SK-N-SH treated with all-trans-retinoic acid at 6 μM for 48 hours (cell line): ENCODE results near the gene TMEM89.

Source experiments
- ATAC-seq: fragments of 200-7000 bp; cut with Tn5 transposase; 3 replicates; pipeline ENCODE4 v1.9.1; 2020; ENCODE audit warnings: mild to moderate bottlenecking, moderate library complexity
- ARNTL ChIP-seq: fragments of 450-650 bp; formaldehyde crosslinking; IDR thresholded peaks from 2 replicates; pipeline ENCODE4 v1.5.0; 2020; ENCODE audit warnings: low read depth, mild to moderate bottlenecking, moderate library complexity, borderline replicate concordance
- BACH2 ChIP-seq: fragments of 250-450 bp; sonication (Bioruptor Pico); IDR thresholded peaks from 2 replicates; pipeline ENCODE4 v1.9.0; 2021; ENCODE audit warnings: mild to moderate bottlenecking, borderline replicate concordance
- CREB5 ChIP-seq: fragments of 250-450 bp; sonication (Bioruptor Pico); IDR thresholded peaks from 2 replicates; pipeline ENCODE4 v1.5.1; 2020; ENCODE audit warnings: low read depth, mild to moderate bottlenecking, moderate library complexity
- CSDC2 ChIP-seq: fragments of 250-450 bp; sonication (Bioruptor Pico); IDR thresholded peaks from 2 replicates; pipeline ENCODE4 v1.5.0; 2020; ENCODE audit warnings: mild to moderate bottlenecking, moderate library complexity
- ESRRG ChIP-seq: fragments of 250-450 bp; sonication (Bioruptor Pico); IDR thresholded peaks from 2 replicates; pipeline ENCODE4 v1.6.1; 2021; ENCODE audit warnings: mild to moderate bottlenecking
- GLIS3 ChIP-seq: fragments of 250-450 bp; sonication (Bioruptor Pico); IDR thresholded peaks from 2 replicates; pipeline ENCODE4 v1.5.0; 2020; ENCODE audit warnings: mild to moderate bottlenecking, moderate library complexity
- ISL1 ChIP-seq: fragments of 250-450 bp; sonication (Bioruptor Pico); IDR thresholded peaks from 2 replicates; pipeline ENCODE4 v2.1.2; 2022; ENCODE audit warnings: mild to moderate bottlenecking, moderate library complexity
- OSR1 ChIP-seq: fragments of 250-450 bp; sonication (Bioruptor Pico); IDR thresholded peaks from 2 replicates; pipeline ENCODE4 v1.8.0; 2022; ENCODE audit warnings: moderate library complexity, mild to moderate bottlenecking, inconsistent platforms
- PATZ1 ChIP-seq: fragments of 250-450 bp; sonication (Bioruptor Pico); IDR thresholded peaks from 2 replicates; pipeline ENCODE4 v1.8.0; 2020; ENCODE audit warnings: mild to moderate bottlenecking, moderate library complexity, borderline replicate concordance
- POU6F1 ChIP-seq: fragments of 250-450 bp; sonication (Bioruptor Pico); IDR thresholded peaks from 2 replicates; pipeline ENCODE4 v1.8.0; 2021; ENCODE audit warnings: low read depth, mild to moderate bottlenecking, moderate library complexity, borderline replicate concordance
- PPARA ChIP-seq: fragments of 250-450 bp; sonication (Bioruptor Pico); IDR thresholded peaks from 2 replicates; pipeline ENCODE4 v1.5.0; 2020; ENCODE audit warnings: mild to moderate bottlenecking, borderline replicate concordance
- RARB ChIP-seq: fragments of 250-450 bp; sonication (Bioruptor Pico); IDR thresholded peaks from 2 replicates; pipeline ENCODE4 v1.8.0; 2021; ENCODE audit warnings: mild to moderate bottlenecking, moderate library complexity
- SNAI2 ChIP-seq: fragments of 250-450 bp; sonication (Bioruptor Pico); IDR thresholded peaks from 2 replicates; pipeline ENCODE4 v1.5.0; 2020; ENCODE audit warnings: mild to moderate bottlenecking, moderate library complexity
- TCF4 ChIP-seq: fragments of 250-450 bp; sonication (Bioruptor Pico); IDR thresholded peaks from 2 replicates; pipeline ENCODE4 v1.8.0; 2021; ENCODE audit warnings: mild to moderate bottlenecking, moderate library complexity, borderline replicate concordance
- TOX ChIP-seq: fragments of 250-450 bp; sonication (Bioruptor Pico); IDR thresholded peaks from 2 replicates; pipeline ENCODE4 v1.8.0; 2021; ENCODE audit warnings: mild to moderate bottlenecking, moderate library complexity, borderline replicate concordance
- TSHZ2 ChIP-seq: fragments of 250-450 bp; sonication (Bioruptor Pico); IDR thresholded peaks from 2 replicates; pipeline ENCODE4 v1.5.0; 2020; ENCODE audit warnings: mild to moderate bottlenecking, moderate library complexity
- ZC3H10 ChIP-seq: fragments of 250-450 bp; sonication (Bioruptor Pico); IDR thresholded peaks from 2 replicates; pipeline ENCODE4 v1.5.1; 2021; ENCODE audit warnings: mild to moderate bottlenecking, moderate library complexity
- ZFP30 ChIP-seq: fragments of 450-650 bp; formaldehyde crosslinking; IDR thresholded peaks from 2 replicates; pipeline ENCODE4 v1.5.0; 2022; ENCODE audit warnings: mild to moderate bottlenecking, moderate library complexity
- ZNF565 ChIP-seq: fragments of 450-650 bp; formaldehyde crosslinking; conservative IDR thresholded peaks from 2 replicates; pipeline ENCODE4 v1.5.0; 2020; ENCODE audit warnings: low read depth, mild to moderate bottlenecking, moderate library complexity
- ZNF70 ChIP-seq: fragments of 450-650 bp; formaldehyde crosslinking; IDR thresholded peaks from 2 replicates; pipeline ENCODE4 v1.5.0; 2020; ENCODE audit warnings: mild to moderate bottlenecking, moderate library complexity
- ZNF8 ChIP-seq: fragments of 450-650 bp; formaldehyde crosslinking; IDR thresholded peaks from 2 replicates; pipeline ENCODE4 v1.5.0; 2020; ENCODE audit warnings: mild to moderate bottlenecking, moderate library complexity

TMEM89 gene

GRCh38 chr3:48629894-48630293 lies 8.3 kb upstream of the TMEM89 start:
- TF ChIP-seq ZC3H10 (no peak), POU6F1 (CRISPR knock-in tag) (no peak), TCF4 (CRISPR knock-in tag) (no peak), ZNF565 (CRISPR knock-in tag) (no peak), ZNF70 (no peak), GLIS3 (no peak), ARNTL (CRISPR knock-in tag) (no peak), PATZ1 (no peak), SNAI2 (CRISPR knock-in tag) (no peak), ZNF8 (no peak), ESRRG (no peak), TSHZ2 (CRISPR knock-in tag) (no peak), PPARA (CRISPR knock-in tag) (no peak), BACH2 (CRISPR knock-in tag) (no peak)
- no peak for ATAC-seq

- no peak for TF ChIP-seq ZFP30
- TF ChIP-seq ISL1 (CRISPR knock-in tag), result no peak
- TF ChIP-seq ZNF565 (CRISPR knock-in tag), result no peak
- no peak for TF ChIP-seq ARNTL (CRISPR knock-in tag)
- TF ChIP-seq CREB5 (CRISPR knock-in tag), result no peak
- TF ChIP-seq PPARA (CRISPR knock-in tag), result no peak
- TF ChIP-seq CSDC2 (CRISPR knock-in tag), result no peak
- TF ChIP-seq ZNF70, result no peak
- TF ChIP-seq ZC3H10, result no peak
- TF ChIP-seq GLIS3, result no peak
- no peak for TF ChIP-seq OSR1 (CRISPR knock-in tag)
- no peak for TF ChIP-seq BACH2 (CRISPR knock-in tag)
- TF ChIP-seq SNAI2 (CRISPR knock-in tag), result no peak
- TF ChIP-seq POU6F1 (CRISPR knock-in tag), result no peak
- no peak for TF ChIP-seq TSHZ2 (CRISPR knock-in tag)
- TF ChIP-seq PATZ1, result no peak
- no peak for TF ChIP-seq RARB (CRISPR knock-in tag)
- no peak for TF ChIP-seq TOX (CRISPR knock-in tag)
- no peak for ATAC-seq
These were observed 6.9 kb upstream of the TMEM89 start for GRCh38 chr3:48628277-48629017.
